Fibroblast of peridontal ligament (primary cell): ENCODE results near the gene PPP6R3.
"Not testable (repeated sequence)": the region's sequence is repeated elsewhere in the genome, so short reads cannot be mapped to it uniquely, and the experiment has no call there.

Experiments used
- DNase-seq: peaks from one replicate; pipeline ENCODE4 v3.0.0-alpha.2; 2010; ENCODE audit errors: extremely low read depth

Gene PPP6R3

GRCh38 chr11:68434159-68434558, 26.4 kb upstream of the PPP6R3 start:
- not testable (repeated sequence) for DNase-seq

- no peak for DNase-seq
Observed at GRCh38 chr11:68436162-68436888, 24.2 kb upstream of the PPP6R3 start.

- peak; percentile 41 for DNase-seq
Observed at GRCh38 chr11:68436985-68437926, 23.3 kb upstream of the PPP6R3 start.

- no peak for DNase-seq
Observed at GRCh38 chr11:68437927-68438657, 22.5 kb upstream of the PPP6R3 start.

GRCh38 chr11:68438658-68439259, 21.8 kb upstream of the PPP6R3 start:
- DNase-seq, result no peak

GRCh38 chr11:68439355-68440065, 21.0 kb upstream of the PPP6R3 start:
- no peak for DNase-seq

GRCh38 chr11:68440224-68440623, 20.3 kb upstream of the PPP6R3 start:
- DNase-seq, result no peak

- peak; percentile 82 for DNase-seq
Observed at GRCh38 chr11:68441466-68442230, 18.9 kb upstream of the PPP6R3 start.

- no peak for DNase-seq
Observed at GRCh38 chr11:68442433-68442832, 18.1 kb upstream of the PPP6R3 start.

GRCh38 chr11:68444566-68444965, 16.0 kb upstream of the PPP6R3 start:
- no peak for DNase-seq

GRCh38 chr11:68445531-68446035, 15.0 kb upstream of the PPP6R3 start:
- no peak for DNase-seq

- DNase-seq, result no peak
Observed at GRCh38 chr11:68446046-68446725, 14.4 kb upstream of the PPP6R3 start.

GRCh38 chr11:68447015-68447801, 13.3 kb upstream of the PPP6R3 start:
- peak; percentile 57 for DNase-seq

- DNase-seq, result not testable (repeated sequence)
Observed at GRCh38 chr11:68447914-68448313, 12.6 kb upstream of the PPP6R3 start.

- no peak for DNase-seq
Observed at GRCh38 chr11:68448604-68449011, 11.9 kb upstream of the PPP6R3 start.

- DNase-seq, result no peak
Observed at GRCh38 chr11:68449951-68450350, 10.6 kb upstream of the PPP6R3 start.

GRCh38 chr11:68450711-68451110, 9.8 kb upstream of the PPP6R3 start:
- no peak for DNase-seq

GRCh38 chr11:68454767-68455166, 5.8 kb upstream of the PPP6R3 start:
- no peak for DNase-seq

- DNase-seq, result no peak
Observed at GRCh38 chr11:68455485-68455884, 5.1 kb upstream of the PPP6R3 start.
